ENCODE measurements around the gene GPD2.

The GPD2 gene

GRCh38 chr2:156574112-156574511 lies 137.9 kb downstream of the GPD2 start:
- TF ChIP-seq, protein P1, sequence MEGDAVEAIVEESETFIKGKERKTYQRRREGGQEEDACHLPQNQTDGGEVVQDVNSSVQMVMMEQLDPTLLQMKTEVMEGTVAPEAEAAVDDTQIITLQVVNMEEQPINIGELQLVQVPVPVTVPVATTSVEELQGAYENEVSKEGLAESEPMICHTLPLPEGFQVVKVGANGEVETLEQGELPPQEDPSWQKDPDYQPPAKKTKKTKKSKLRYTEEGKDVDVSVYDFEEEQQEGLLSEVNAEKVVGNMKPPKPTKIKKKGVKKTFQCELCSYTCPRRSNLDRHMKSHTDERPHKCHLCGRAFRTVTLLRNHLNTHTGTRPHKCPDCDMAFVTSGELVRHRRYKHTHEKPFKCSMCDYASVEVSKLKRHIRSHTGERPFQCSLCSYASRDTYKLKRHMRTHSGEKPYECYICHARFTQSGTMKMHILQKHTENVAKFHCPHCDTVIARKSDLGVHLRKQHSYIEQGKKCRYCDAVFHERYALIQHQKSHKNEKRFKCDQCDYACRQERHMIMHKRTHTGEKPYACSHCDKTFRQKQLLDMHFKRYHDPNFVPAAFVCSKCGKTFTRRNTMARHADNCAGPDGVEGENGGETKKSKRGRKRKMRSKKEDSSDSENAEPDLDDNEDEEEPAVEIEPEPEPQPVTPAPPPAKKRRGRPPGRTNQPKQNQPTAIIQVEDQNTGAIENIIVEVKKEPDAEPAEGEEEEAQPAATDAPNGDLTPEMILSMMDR (IDR thresholded peaks at IDR 0.05; ENCODE audit: insufficient read depth, low read depth, low read length, missing control alignments), result no peak
- no peak for DNase-seq (ENCODE audit: low read depth)
- no peak overlapping the region for H3K4me3 ChIP-seq (ENCODE audit: low read length)

DNA sequence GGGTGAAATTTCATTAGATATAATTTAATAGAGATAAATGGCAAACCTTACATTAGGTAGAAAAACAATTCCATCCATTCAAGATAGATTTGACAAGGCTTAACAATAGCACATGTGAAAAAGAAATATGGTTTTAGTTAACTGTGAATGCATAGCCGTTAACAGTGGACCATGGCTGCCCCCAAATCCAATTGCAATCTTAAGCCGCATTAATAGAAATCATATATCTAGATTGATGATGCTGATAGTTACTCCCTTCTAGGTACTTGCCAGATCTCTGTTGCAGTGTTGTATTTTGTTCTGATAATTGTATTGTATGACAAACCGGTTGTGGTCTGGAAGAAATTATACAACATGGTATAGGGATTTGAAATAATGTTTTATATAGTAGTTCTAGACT lies 139.8 kb downstream of the GPD2 start:
- H3K4me3 ChIP-seq (ENCODE audit: low read length), result no peak overlapping the region
- TF ChIP-seq, protein P1 (IDR thresholded peaks at IDR 0.05; ENCODE audit: insufficient read depth, low read depth, low read length, missing control alignments), result no peak
- no peak for DNase-seq (ENCODE audit: low read depth)

DNA sequence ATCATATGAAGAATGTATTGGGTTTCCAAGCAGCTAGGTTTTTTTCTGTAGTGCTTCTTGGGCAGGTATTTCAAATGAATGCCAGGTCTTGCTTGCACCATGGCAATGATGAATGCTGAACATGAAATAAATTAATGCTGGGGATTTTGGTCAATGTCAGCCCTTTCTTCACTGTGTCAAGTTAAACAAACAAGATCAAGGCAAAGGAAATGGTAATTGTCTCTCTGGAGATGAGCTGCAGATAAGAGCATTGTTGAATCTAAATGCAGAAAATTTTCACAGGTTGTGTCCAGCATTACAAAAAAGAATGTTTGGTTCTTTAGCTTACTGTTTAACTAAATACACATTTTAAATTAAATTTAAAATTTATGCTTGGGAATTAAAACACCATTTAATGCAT lies 144.3 kb downstream of the GPD2 start:
- TF ChIP-seq, protein P1 (IDR thresholded peaks at IDR 0.05; ENCODE audit: insufficient read depth, low read depth, low read length, missing control alignments), result no peak
- no peak overlapping the region for H3K4me3 ChIP-seq (ENCODE audit: low read length)
- no peak for DNase-seq (ENCODE audit: low read depth)

DNA sequence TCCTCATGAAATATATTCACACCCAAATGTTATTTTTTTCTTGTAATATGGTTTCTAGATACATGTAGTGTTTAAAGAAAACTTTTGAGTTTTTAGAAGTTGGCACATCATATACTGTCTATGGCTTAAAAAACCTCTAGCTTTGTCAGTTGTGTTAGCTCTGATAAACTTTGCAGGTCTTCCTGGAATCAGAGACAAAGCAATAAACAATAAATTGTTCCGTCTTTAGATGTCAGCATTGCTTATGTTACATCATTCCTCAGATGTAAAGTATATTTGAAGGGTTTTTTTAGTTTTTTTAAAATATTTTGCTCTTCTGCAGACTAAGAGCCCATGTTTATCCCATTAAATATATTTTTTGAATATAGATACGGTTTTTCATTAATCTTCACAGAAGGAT lies 145.1 kb downstream of the GPD2 start:
- no peak overlapping the region for H3K4me3 ChIP-seq (ENCODE audit: low read length)
- TF ChIP-seq, protein P1 (IDR thresholded peaks at IDR 0.05; ENCODE audit: insufficient read depth, low read depth, low read length, missing control alignments), result no peak
- DNase-seq (ENCODE audit: low read depth), result no peak

DNA sequence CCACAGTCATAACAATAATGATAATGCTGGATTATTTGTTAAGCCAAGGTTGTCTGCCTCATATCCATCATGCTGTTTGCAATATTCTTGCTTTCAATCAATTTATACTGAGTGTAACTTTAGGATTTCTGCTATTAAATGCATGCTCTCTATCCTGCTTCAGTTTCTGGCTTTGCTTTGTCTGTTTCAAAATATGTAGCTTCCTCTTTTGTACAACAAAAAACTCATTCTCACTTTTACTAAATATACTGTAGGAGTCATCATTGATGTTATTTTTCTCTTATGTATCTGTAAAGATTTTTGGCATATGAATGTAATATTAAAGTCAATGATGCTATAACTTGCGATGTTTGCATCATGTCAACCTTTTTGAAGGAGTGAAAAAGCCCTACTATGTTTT lies 149.3 kb downstream of the GPD2 start:
- H3K4me3 ChIP-seq (ENCODE audit: low read length), result no peak overlapping the region
- DNase-seq (ENCODE audit: low read depth), result no peak
- TF ChIP-seq, protein P1 (IDR thresholded peaks at IDR 0.05; ENCODE audit: insufficient read depth, low read depth, low read length, missing control alignments), result no peak

- DNase-seq (ENCODE audit: low read depth), result no peak
- TF ChIP-seq, protein P1 (IDR thresholded peaks at IDR 0.05; ENCODE audit: insufficient read depth, low read depth, low read length, missing control alignments), result no peak
- H3K4me3 ChIP-seq (ENCODE audit: low read length), result no peak overlapping the region
These were observed 150.4 kb downstream of the GPD2 start for GRCh38 chr2:156586621-156587020.

DNA sequence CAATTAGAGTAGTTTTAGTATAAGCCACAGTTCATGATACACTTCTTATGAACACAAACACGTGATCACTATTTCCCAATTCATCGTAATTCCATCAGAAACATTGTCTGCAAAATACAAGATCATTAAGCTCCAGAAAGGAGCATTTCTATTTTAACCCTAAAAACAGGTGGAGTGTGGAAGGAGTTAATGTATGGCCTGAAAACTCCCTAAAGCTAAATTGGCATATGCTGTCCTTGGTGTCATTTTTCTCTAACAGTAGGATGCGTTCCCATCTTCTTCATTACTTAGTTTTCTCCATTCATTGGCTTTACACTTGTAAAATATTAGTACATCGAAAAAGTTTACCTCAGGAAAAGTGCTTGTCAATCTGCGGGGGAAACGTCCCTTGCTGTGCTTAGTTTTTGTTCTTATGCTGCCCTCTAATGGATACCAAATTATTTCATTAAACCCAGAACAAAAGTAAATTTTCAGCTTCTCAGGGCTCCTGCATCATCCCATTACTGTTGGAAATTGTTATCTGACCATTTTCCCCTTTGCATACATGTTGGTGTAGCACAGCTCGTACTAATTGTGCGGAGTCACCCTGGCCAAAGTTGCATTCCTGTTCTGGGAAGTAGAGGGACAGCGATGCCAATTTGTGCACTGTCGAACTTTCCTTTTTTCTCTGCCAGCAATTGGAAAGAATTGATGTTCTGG lies 153.4 kb downstream of the GPD2 start:
- DNase-seq (ENCODE audit: low read depth), result peak; percentile 56
- TF ChIP-seq, protein P1 (IDR thresholded peaks at IDR 0.05; ENCODE audit: insufficient read depth, low read depth, low read length, missing control alignments), result peak; percentile 55
- H3K4me3 ChIP-seq (ENCODE audit: low read length), result no peak overlapping the region
